T-helper 9 cell (primary cell): ENCODE measurements around the gene BCAS4.
A peak's percentile ranks its signal among the peaks of the same experiment; 100 is the strongest.
"Not testable (repeated sequence)": the region's sequence is repeated elsewhere in the genome, so short reads cannot be mapped to it uniquely, and the experiment has no call there.

Experiments used
- DNase-seq: peaks from one replicate; pipeline ENCODE4 v3.0.0-alpha.2; 2020

Gene BCAS4

DNA sequence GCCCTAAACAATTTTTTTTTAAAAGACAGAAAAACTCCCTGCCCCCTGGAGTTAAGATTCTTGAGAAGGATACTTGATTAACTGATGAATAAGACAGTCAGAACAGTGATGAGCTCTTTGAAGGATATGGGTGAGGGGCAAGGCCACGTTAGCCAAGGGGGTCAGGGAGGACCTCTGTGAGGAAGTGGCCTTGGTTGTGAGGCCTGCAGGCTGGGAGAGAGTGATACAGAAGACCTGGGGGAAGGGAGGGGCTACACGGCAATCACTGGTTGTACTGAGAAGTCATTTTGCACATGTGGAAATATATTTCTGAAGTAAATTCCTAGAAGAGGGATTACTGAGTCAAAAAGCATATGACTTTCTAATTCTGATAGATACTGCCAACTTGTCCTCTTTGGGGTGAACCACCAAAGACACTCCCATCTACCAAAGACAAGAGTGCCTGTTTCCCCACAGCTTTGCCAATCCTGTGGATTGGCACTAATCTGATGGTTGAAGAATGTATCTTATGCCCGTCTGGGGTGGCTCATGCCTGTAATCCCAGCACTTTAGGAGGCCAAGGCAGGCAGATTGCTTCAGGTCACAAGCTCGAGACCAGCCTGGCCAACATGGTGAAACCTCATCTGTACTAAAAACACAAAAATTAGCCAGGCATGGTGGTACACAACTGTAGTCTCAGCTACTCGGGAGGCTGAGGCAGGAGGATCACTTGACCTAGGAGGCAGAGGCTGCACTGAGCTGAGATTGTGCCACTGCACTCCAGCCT lies 22.3 kb upstream of the BCAS4 start:
- no peak for DNase-seq

DNA sequence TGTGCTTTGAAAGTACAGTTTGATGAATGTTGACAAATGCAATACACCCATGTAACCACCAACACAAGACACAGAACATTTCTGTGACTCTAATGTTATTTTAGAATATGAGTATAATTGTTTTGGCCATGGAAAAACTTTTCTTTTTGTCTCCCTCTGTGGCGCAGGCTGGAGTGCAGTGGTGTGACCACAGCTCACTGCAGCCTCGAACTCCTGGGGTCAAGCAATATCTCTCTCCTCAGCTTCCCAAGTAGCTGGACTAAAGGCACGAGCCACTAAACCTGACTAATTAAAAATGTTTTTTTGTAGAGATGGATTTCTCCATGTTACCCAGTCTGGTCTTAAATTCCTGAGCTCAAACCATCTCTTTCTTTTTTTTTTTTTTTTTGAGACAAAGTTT lies 20.3 kb upstream of the BCAS4 start:
- no peak for DNase-seq

DNA sequence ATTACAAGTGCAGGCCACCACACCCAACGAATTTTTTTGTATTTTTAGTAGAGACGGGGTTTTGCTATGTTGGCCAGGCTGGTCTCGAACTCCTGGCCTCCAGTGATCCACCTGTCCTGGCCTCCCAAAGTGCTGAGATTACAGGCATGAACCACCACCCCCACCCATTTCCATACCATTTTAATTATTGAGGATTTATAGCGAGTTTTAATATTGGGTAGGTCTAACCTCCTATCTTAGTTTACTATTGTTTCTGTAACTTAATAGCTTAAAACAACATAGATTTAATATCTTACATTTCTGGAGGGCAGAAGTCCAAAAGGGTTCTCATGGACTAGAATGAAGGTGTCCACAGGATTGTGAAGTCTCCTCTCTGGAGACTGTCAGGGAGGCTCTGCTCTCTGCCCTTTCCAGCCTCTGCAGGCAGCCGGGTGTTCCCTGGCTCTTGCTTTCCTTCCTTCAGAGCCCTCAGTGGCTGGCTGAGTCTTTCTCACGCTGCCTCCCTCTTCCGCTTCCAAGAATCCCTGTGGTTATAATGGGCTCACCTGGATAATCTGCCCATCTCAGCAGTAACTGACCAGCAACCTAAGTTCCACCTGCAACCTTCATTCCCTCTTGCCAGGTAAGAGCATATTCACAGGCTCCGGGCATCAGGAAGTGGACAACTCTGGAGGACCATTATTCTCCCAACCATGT lies 18.6 kb upstream of the BCAS4 start:
- no peak for DNase-seq

DNA sequence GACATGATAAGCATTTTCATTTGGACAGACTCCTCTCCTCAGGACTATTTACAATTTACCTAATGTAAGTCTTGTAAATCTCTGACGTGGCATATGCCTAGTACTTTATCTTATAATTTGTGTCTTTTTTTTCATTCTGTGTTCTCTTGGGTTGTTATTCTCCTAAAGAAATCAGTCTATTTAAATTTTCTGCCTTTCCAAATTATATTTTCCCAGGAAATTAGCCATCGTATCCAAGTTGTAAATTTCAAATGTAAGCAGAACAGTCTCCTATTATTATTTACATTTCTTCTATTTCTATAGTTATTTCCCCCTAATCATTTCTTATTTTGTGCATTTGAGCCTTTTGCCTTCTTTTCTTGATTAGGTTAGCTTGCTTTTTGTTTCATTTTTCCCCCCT lies 17.5 kb upstream of the BCAS4 start:
- DNase-seq: no peak

DNA sequence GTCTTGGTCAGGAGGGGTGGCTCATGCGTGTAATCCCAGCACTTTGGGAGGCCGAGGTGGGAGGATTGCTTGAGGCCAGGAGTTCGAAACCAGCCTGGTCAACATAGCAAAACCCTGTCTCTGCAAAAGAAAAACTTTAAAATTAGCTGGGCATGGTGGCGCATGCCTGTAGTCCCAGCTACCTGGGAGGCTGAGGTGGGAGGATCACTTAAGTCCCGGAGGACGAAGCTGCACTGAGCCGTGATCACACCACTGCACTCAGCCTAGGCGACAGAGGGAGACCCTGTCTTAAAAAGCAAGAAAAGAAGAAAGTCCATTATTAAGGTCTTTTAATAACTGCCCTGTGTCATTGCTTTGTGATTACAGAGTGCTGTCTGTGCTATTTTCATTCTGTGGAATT lies 15.9 kb upstream of the BCAS4 start:
- DNase-seq: not testable (repeated sequence)

DNA sequence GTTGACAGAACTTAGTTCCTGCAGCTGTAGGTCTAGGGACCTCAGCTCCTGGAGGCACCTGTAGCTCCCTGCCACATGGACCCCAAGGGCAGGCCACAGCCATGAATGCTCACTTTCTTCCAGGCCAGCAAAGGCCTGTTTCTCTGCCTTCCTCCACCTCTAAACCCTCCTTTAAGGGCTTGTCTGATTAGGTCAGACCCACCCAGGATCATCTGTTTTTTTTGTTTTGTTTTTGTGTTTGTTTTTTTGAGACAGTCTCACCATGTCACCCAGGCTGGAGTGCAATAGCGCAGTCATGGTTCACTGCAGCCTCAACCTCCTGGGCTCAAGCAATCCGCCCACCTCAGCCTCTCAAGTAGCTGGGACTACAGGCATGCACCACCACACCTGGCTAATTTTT lies 11.5 kb upstream of the BCAS4 start:
- DNase-seq: no peak

DNA sequence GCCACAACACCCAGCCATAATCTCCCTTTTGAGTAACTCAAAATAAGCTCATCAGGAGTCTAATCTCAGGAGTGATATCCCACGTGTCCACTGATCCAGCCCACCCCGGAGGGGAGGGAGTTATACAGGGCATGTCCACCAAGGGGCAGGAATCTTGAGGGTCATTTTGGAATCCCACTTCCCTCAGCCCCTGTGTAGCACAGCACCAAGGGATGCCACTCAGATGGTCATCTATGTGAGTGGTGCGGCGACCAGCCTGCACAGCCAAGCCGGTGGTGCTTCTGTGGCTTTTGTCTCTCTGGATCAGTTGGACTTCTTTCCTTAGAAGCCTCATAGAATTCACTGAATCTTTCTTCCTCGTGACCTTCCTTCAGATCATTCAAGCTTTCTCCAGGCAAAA lies 11.0 kb upstream of the BCAS4 start:
- no peak for DNase-seq

DNA sequence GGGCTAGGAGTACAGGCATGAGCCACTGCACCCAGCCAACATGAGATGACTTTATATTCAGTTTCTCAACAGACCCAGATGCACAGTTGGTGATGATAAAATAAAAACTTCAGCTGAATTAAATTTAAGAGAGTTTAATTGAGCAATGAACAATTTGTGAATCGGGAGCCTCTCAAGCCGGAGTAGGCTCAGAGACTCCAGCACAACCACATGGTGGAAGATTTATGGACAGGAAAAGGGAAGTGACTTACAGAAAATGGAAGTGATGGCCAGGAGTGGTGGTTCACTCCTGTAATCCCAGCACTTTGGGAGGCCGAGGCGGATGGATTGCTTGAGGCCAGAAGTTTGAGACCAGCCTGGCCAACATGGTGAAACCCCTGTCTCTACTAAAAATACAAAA lies 10.4 kb upstream of the BCAS4 start:
- no peak for DNase-seq

DNA sequence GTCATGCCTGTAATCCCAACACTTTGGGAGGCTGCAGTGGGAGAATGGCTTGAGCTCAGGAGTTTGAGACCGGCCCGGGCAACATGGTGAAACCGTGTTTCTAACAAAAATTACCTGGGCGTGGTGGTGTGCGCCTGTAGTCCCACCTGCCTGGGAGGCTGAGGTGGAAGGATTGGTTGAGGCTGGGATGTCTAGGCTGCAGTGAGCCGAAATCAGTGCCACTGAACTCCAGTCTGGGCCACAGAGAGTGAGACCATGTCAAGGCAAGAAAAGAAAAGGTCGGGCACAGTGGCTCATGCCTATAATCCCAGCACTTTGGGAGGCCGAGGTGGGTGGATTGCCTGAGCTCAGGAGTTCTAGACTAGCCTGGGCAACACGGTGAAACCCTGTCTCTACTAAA lies 8.2 kb upstream of the BCAS4 start:
- no peak for DNase-seq

DNA sequence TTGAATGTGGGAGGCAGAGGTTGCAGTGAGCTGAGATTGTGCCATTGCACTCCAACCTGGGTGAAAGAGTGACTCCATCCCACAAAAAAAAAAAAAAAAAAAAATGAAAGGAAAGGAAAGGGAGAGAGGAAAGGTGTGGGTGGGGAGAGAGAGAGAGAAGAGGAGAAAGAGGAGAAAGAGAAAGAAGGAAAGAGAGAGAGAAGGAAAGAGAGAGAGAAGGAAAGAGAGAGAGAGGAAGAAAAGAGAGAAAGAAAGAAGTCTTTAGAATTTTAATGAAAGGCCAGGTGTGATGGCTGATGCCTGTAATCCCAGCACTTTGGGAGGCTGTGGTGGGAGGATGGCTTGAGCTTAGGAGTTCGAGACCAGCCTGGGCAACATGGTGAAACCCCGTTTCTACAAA lies 7.7 kb upstream of the BCAS4 start:
- DNase-seq: no peak

DNA sequence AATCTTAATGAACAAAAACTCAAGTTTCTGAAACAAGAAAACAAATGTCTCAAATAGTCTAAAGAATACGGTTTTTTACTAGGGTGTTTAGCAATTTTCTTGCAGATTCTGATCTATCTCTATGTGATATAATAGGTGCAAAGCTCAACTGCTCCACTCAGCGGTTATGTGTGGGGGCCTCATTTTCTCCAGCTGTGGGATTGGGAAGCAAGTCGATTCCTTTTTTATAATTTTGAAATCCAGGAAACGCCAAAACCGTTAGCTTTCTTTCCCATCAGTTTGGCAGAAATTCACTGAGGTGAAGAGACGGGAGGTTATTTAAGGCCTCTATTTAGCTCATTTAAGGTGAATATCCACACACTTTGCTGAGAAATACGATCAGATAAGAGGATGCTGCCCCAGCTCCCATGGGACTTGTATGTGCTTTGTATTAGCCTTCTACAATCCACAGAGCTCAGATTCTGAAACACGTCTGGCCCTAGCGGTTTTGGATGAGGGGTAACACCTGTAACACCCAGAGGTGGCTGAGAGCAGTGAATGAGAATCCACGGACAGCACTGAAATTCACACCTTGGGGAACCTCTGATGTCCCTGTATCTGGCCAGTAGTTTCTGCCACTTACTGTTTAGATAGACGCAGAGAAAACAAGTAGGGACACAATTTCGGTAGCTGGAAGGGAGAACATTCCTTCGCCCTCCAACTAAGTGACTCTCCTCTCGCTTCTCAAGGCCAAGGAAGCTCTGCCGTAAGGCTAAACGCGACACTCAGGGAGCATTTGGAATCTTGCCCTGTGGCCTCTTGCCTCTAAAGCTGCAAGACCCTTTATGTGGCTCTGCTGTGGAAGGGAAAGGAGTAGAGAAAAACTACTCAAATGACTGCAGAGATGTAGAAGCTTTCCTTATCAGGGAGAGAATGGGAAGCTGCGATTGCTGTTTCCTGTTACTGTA lies 6.5 kb upstream of the BCAS4 start:
- DNase-seq: no peak

DNA sequence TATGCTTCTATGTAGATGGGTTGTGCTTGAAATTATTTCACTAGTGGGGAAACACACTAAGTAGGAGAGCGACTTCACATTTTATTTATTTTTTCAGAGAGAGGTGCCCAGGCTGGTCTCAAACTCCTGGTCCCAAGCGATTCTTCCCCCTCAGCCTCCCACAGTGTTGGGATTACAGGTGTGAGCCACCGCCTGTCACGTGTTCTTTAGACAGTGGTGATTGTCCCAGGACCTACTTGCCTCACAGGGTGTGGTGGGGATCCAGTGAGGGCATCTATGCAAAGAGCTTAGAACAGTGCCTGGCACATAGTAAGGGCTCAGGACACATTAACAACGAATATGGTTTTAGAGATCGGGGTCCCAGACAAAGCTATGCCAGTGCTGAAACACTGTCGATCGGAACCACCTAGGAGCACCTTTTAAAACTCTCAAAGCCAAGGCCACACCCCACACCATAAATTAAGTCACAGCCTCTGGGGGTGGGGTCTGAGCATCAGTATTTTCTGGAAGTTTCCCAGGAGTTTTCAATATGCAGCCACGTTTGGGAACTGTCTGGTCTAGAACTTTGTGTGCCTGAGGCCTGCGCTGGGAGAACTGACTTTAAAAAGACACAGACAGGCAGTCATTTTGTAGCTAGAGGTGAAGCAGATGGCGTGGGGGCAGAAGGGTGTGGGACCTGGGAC lies 4.8 kb upstream of the BCAS4 start:
- no peak for DNase-seq

DNA sequence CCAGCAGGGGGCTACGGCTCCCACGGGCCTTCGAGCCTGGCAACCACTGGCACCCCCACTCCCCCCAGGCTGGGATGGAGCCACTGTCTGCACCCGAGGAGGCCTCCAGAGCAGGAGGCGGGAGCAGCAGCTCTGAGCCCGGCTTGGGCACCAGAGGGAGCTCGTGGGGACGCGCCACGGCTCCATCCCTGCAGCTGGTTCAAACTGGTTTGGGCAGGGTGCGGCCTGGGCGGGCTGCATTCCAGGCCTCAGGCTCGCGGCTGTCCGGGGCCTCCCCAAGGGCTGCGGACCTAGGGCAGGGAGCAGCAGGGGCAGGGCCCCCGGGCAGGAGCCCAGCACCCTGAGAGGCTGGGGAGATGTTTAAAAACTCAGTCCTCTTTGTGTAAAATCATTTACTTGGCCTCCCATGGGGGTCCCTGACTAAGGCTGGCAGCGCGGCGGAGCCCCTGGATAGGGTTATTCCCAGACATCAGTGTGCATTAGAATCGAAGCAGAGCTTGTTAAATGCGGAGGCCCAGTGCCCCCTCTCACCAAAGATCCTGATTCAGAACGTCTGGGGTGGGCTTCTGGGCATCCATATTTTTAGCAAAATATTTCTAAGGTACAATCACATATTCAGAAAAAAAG lies 4.1 kb upstream of the BCAS4 start:
- peak; percentile 58 for DNase-seq

DNA sequence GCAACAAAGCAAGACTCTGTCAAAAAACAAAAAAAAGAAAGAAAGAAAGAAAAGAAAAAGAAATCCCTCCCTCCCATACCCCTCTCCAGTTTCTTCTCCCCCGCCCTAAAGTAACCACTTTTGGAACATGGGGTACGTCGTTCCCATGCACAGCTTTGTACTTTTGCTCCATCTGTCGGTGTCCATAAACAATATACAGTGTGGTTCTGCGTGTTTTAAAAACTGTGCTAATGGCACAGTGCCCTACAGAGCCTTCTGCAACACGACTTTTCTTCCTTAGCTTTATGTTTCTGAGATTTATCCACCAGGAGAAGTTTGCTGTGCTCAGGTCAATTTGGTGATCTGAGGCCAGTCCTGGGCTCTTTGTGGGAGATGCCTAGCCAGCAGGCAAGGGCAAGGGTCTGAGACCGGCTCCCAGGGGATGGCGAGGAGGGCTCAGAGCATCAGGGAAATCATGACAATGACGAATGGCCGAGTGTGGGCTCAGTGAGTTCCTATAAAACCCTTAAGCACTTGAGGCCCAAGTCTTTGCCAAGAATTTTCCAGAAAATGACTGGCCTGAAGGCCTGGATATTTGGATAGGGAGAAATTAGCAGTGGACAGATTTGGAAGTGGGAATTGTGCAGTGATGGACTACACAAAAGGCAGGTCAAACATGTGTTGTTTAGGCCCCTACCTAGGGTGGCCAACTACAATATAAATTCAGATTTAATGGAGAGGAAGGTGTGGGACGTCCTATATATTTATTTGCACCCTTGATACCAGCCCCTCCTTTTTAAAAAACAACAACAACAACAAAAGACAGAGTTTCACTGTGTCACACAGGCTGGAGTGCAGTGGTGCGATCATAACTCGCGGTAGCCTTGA lies 1.9 kb upstream of the BCAS4 start:
- DNase-seq: no peak

DNA sequence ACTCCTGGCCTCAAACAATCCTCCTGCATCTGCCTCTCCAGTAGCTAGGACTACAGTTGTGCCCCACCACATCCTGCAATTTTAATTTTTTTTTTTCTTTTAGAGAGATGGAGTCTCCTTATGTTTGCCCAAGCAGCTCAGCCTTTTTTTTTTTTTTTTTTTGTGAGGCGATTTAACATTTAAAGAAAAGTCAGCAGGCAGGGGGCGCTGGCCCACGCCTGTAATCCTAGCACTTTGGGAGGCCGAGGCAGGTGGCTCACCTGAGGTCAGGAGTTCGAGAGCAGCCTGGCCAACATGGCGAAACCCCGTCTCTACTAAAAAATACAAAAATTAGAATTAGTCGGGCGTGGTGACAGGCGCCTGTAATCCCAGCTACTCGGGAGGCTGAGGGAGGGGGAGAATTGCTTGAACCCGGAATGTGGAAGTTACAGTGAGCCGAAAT lies 1.3 kb upstream of the BCAS4 start:
- DNase-seq: peak; percentile 22

DNA sequence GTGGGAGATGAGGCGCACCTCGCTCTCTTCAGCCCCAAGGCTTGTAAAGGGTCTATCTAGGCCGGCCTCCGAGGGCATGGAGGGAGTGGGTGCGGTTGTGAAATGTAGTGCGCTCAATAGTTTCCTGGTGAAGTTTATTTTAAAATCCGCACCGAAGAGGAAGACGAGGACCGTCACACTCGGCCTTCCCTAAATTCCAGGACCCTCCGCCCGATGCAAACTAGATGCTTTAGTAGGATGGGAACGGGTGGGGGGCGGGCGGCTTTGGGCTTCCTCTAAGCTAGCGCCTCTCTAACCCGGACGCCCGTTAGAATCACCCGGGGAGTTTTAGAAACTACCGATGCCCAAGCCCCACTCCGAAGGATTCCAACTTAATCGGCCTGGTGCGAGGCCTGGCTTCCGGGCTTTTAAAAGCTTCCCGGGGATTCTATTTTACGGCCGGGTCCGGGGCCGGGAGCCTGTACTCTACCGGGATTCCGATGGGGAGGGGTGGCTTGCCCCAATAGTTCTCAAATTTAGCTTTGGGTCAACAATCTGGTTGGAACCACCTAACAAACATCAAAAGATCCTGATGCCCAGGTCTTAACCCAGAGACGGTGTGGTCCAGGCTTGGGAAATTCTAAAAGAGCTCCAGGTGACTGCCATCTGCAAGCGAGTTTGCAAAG lies 548 bp upstream of the BCAS4 start:
- DNase-seq: no peak

DNA sequence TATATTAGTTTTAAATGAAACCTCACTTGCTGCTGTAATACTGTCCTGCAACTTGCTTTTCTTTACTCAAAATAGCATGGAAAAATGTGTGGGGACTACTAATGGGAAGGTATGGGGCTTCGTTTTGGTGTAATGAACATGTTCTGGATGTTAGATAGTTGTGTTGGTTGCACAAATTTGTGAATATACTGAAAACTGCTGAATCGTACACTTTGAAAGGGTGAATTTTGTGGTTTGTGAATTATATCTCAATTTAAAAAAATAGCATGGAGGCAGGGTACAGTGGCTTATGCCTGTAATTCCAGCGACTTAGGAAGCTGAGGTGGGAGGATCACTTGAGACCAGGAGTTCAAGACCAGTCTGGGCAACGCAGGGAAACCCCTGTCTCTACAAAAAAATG lies 2.3 kb downstream of the BCAS4 start:
- DNase-seq: no peak

DNA sequence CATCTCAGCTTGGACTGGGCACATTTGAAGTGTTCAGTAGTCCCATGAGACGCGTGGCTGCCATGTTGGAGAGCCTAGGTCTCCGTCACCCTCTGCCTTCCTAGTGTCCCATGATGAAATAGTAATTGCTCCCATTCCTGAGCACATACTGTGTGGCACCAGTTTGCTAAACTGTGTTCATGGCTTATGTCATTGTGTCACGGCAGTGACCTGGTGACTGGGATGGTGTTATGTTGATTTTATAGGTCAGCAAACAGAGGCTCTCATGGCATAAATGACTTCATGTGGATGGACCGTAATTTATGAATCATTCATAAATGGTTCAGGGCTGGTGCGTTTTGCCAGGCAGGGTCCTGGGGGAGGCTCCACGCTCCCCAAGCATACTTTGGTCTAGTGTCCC lies 3.8 kb downstream of the BCAS4 start:
- DNase-seq: no peak

DNA sequence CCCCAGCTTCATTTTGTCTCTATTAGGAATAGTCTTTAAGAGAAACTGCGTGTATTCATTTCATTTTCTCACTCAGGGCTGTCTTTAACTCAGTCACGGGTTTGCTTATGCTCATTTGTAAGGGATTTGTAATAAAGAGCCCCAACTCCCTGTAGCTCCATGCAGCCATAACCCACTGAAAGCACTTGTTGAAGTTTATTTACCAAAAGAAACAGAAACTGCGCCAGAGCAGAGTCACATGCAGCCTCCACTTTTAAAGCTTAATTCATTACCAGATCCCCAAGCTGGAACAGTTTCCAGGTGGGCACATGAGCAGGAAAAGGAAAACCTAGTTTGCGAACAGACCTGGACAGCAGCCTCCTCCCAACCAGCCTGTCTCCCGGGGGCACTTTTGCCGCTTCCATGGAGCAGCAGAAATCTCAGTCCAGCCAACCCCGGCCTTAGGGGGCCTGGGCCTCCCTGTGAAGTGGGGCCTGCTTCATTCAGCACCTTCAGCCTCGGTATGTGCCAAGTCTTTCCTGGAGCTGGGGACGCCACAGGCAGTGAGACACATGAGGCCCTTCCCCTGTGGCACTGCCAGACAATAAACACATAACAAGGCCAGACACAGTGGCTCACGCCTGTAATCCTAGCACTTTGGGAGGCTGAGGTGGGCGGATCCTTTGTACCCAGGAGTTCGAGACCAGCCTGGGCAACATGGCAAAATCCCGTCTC lies 4.5 kb downstream of the BCAS4 start:
- no peak for DNase-seq
